Measurements from ENCODE around the gene C1RL. TPM values are rescaled to one million over a fixed set of nuclear protein-coding genes. Genes with fewer than 3 reads are reported as not detected.

Gene C1RL
- total and polyA plus RNA-seq, 2 of the 4 experiments (the other 2 are of a cell fraction) = 9.1 to 12.3 TPM

DNA sequence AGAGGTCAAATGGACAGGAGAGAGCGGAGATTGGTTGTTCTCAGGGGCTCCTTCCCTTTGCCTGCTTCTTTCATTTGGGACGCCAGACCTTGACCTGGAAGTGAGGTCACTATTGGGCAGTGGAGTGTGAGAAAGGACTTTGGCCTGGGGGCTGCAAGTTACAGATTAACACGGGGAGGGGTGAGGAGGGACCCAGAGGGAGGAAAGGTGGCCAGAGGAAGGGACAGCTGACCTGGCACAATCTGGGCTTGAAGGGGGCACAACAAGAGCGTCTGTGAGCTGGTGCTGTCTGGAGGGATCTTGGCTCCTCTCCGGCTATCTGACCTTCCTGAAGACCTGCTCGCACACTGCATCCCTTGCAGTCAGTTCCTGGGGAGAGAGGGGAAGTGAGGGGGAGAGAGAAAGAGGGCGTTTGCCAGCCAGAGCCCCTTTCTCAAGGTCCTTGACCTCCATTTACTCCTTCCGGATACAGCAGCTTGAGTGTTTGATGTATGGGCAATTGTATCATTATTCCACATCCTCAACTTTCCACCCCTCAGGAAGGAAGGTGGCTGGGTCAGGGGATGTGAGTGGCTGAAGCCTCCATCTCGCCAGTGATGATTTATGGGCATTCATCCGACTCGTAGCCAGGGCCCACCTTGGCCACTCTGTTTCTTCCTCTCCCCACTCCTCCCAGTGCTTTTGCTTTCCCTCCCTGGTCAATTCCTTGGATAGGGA is 14.9 kb upstream of the C1RL start:
- intact Hi-C loops (cut with micrococcal nuclease) (no loop called here), dilution Hi-C loops (cut with HindIII; ENCODE audit: low sequenced_read_pairs, unreplicated experiment) (no loop called here)
- POLR2A ChIA-PET (ENCODE audit: unreplicated experiment) = no interaction called here

More for the DNA sequence above, 14.9 kb upstream of the C1RL start:
- no CpG with 5 or more reads among the region's 11 CpGs for WGBS, 2 experiments (ENCODE audit: extremely low coverage in 2 of 2, insufficient read length in 1 of 2)
- Histone ChIP-seq H4K5ac (ENCODE audit: low read depth, low read length) (no peak overlapping the region), H3K9me3 (ENCODE audit: control insufficient read depth, insufficient read depth, low read length) (no peaks in the 10 kb centered on the region), H4K20me1 (ENCODE audit: insufficient read depth, low read length) (no peaks in the 10 kb centered on the region), H4K8ac (ENCODE audit: low read depth in 2 of 2, low read length in 2 of 2) (no peak overlapping the region), H3K27ac (ENCODE audit: insufficient read depth, low read length) (no peak overlapping the region), H2BK15ac (ENCODE audit: low read depth, low read length) (no peak overlapping the region), H2AK9ac (replicated peaks; ENCODE audit: low read depth, low read length, poor library complexity) (no peak overlapping the region), H4K91ac (ENCODE audit: insufficient read depth, low read depth, low read length) (no peak overlapping the region), H2AFZ (replicated peaks; ENCODE audit: low read length, poor library complexity) (no peak overlapping the region), H3K4ac (ENCODE audit: low read depth, low read length) (no peak overlapping the region), H2BK5ac (ENCODE audit: low read depth, low read length, poor library complexity, severe bottlenecking) (no peak overlapping the region), H3K27me3 (ENCODE audit: control insufficient read depth, insufficient read depth, low read length) (no peaks in the 10 kb centered on the region), H3K9me1 (ENCODE audit: insufficient read depth, low read length) (peaks cover 2% of the 10 kb centered on the region; the same call in 1 of the 2 replicates), H3K14ac (replicated peaks; ENCODE audit: low read depth, low read length) (no peak overlapping the region), H3K4me3 (ENCODE audit: insufficient read depth, low read depth, low read length) (no peak overlapping the region), H3K79me1 (ENCODE audit: low read depth in 1 of 2, low read length in 2 of 2) (no peaks in the 10 kb centered on the region), H3K56ac (ENCODE audit: extremely low read depth, insufficient read depth, low read length) (no peak overlapping the region), H3K18ac (ENCODE audit: low read depth, low read length) (no peak overlapping the region), H3K4me1 (ENCODE audit: control insufficient read depth, insufficient read depth, low read length) (no peaks in the 10 kb centered on the region), H2AK5ac (ENCODE audit: low read depth, low read length) (no peak overlapping the region), H2BK20ac (ENCODE audit: low read depth, low read length) (no peak overlapping the region), H3K36me3 (ENCODE audit: control insufficient read depth, insufficient read depth, low read length) (peaks cover 8% of the 10 kb centered on the region), H2BK120ac (ENCODE audit: low read depth, low read length) (no peak overlapping the region), H3K23ac (ENCODE audit: low read depth, low read length) (no peak overlapping the region), H3K9ac (ENCODE audit: low read depth, low read length) (no peak overlapping the region), H3K4me2 (ENCODE audit: low read depth, low read length) (no peak overlapping the region)
- ATAC-seq (ENCODE audit: low read depth) = no peak
- CTCF ChIA-PET = no interaction called here
- TF ChIP-seq RAD21 (IDR thresholded peaks at IDR 0.05; ENCODE audit: low read length) (no peak), CHD1 (IDR thresholded peaks at IDR 0.05; ENCODE audit: low read depth, low read length) (no peak), MAFK (IDR thresholded peaks at IDR 0.05; ENCODE audit: low read depth, low read length) (no peak), NFE2L2 (IDR thresholded peaks at IDR 0.05; ENCODE audit: low read depth, low read length) (no peak), CTCF (conservative IDR thresholded peaks at IDR 0.05; ENCODE audit: low read depth, low read length) (no peak), FOS (IDR thresholded peaks at IDR 0.05; ENCODE audit: low read depth, low read length) (no peak)
- in situ Hi-C loops (cut with MboI; ENCODE audit: low sequenced_read_pairs) = no loop called here
- no TSS peak for BruUV-seq (replicated peaks)
- no peak for DNase-seq

Measured in IMR-90 (cell line).